ENCODE data around the gene SNUPN. TPM values are rescaled to one million over a fixed set of nuclear protein-coding genes. Genes with fewer than 3 reads are reported as not detected.

Gene SNUPN
- total RNA-seq, 1 donor from 2014 or later, result 23.2 TPM

GRCh38 chr15:75651810-75652543 is 26.5 kb upstream of the SNUPN start:
- H3K4me3 Mint-ChIP-seq, result peak overlapping the region; percentile 95
- H3K27ac Mint-ChIP-seq, result peak overlapping the region; percentile 91
- no peak for DNase-seq (ENCODE audit: extremely low spot score, unreplicated experiment)
- TF ChIP-seq CTCF (conservative IDR thresholded peaks at IDR 0.05), result no peak
- no peaks in the 10 kb centered on the region for H3K9me3 Mint-ChIP-seq
- peaks cover 70% of the 10 kb centered on the region for H3K4me1 Mint-ChIP-seq (ENCODE audit: unreplicated experiment)
- no peaks in the 10 kb centered on the region for H3K27me3 Mint-ChIP-seq
- H3K36me3 Mint-ChIP-seq, result peaks cover 28% of the 10 kb centered on the region

- Mint-ChIP-seq H3K27ac (peak overlapping the region; percentile 91), H3K27me3 (no peaks in the 10 kb centered on the region), H3K4me1 (ENCODE audit: unreplicated experiment) (peaks cover 68% of the 10 kb centered on the region), H3K9me3 (no peaks in the 10 kb centered on the region), H3K4me3 (peak overlapping the region; percentile 95), H3K36me3 (peaks cover 24% of the 10 kb centered on the region)
- no peak for TF ChIP-seq CTCF (conservative IDR thresholded peaks at IDR 0.05)
- DNase-seq (ENCODE audit: extremely low spot score, unreplicated experiment), result no peak
Measured at GRCh38 chr15:75650908-75651809, 25.6 kb upstream of the SNUPN start.

- H3K36me3 Mint-ChIP-seq, result peaks cover 21% of the 10 kb centered on the region
- no peak for TF ChIP-seq CTCF (conservative IDR thresholded peaks at IDR 0.05)
- H3K9me3 Mint-ChIP-seq, result no peaks in the 10 kb centered on the region
- peaks cover 58% of the 10 kb centered on the region for H3K4me1 Mint-ChIP-seq (ENCODE audit: unreplicated experiment)
- H3K4me3 Mint-ChIP-seq, result peak overlapping the region; percentile 95
- H3K27me3 Mint-ChIP-seq, result no peaks in the 10 kb centered on the region
- no peak for DNase-seq (ENCODE audit: extremely low spot score, unreplicated experiment)
- H3K27ac Mint-ChIP-seq, result peak overlapping the region; percentile 91
Measured at GRCh38 chr15:75649848-75650247, 24.3 kb upstream of the SNUPN start.

DNA sequence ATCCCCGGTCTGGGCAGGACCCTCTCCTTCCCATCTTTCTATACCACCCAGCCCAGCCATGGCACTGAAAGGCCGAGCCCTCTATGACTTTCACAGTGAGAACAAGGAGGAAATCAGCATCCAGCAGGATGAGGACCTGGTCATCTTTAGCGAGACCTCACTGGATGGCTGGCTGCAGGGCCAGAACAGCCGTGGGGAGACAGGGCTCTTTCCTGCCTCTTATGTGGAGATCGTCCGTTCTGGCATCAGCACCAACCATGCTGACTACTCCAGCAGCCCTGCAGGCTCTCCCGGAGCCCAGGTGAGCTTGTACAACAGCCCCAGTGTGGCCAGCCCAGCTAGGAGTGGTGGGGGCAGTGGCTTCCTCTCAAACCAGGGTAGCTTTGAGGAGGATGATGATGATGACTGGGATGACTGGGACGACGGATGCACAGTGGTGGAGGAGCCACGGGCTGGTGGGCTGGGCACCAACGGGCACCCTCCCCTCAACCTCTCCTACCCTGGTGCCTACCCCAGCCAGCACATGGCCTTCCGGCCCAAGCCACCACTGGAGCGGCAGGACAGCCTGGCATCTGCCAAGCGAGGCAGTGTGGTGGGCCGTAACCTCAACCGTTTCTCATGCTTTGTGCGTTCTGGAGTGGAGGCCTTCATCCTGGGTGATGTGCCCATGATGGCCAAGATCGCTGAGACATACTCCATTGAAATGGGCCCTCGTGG is 23.7 kb upstream of the SNUPN start:
- peak overlapping the region; percentile 91 for H3K27ac Mint-ChIP-seq
- H3K4me1 Mint-ChIP-seq (ENCODE audit: unreplicated experiment), result peaks cover 55% of the 10 kb centered on the region
- DNase-seq (ENCODE audit: extremely low spot score, unreplicated experiment), result no peak
- H3K27me3 Mint-ChIP-seq, result no peaks in the 10 kb centered on the region
- no peak for TF ChIP-seq CTCF (conservative IDR thresholded peaks at IDR 0.05)
- H3K9me3 Mint-ChIP-seq, result no peaks in the 10 kb centered on the region
- H3K36me3 Mint-ChIP-seq, result peaks cover 21% of the 10 kb centered on the region
- peak overlapping the region; percentile 95 for H3K4me3 Mint-ChIP-seq

GRCh38 chr15:75648156-75649000 is 22.9 kb upstream of the SNUPN start:
- no peak for DNase-seq (ENCODE audit: extremely low spot score, unreplicated experiment)
- Mint-ChIP-seq H3K27ac (peak overlapping the region; percentile 86), H3K4me3 (peak overlapping the region; percentile 95), H3K4me1 (ENCODE audit: unreplicated experiment) (peaks cover 53% of the 10 kb centered on the region), H3K9me3 (no peaks in the 10 kb centered on the region), H3K27me3 (no peaks in the 10 kb centered on the region), H3K36me3 (peaks cover 21% of the 10 kb centered on the region)
- no peak for TF ChIP-seq CTCF (conservative IDR thresholded peaks at IDR 0.05)

All from type B pancreatic cell (in vitro differentiated cells).